Progenitor cell of endocrine pancreas (in vitro differentiated cells): ENCODE measurements around the gene C12orf43. TPM values are rescaled to one million over a fixed set of nuclear protein-coding genes. Genes with fewer than 3 reads are reported as not detected.

Source experiments
- DNase-seq: peaks from one replicate; pipeline ENCODE4 v3.0.0; 2021; ENCODE audit warnings: low spot score; ENCODE audit not compliant: unreplicated experiment
- H3K27ac Mint-ChIP-seq: 2 replicates; pipeline ENCODE4 v1.8.0; 2021; ENCODE audit warnings: mild to moderate bottlenecking, moderate library complexity, mixed read lengths
- H3K27me3 Mint-ChIP-seq: 2 replicates; pipeline ENCODE4 v1.8.0; 2021; ENCODE audit warnings: mixed read lengths
- H3K36me3 Mint-ChIP-seq: 2 replicates; pipeline ENCODE4 v1.8.0; 2022; ENCODE audit warnings: mixed read lengths; ENCODE audit not compliant: insufficient read depth
- H3K4me1 Mint-ChIP-seq: 2 replicates; pipeline ENCODE4 v1.8.0; 2021; ENCODE audit warnings: low read depth, mixed read lengths
- H3K4me3 Mint-ChIP-seq: 2 replicates; pipeline ENCODE4 v1.8.0; 2021; ENCODE audit warnings: low read depth, mild to moderate bottlenecking, moderate library complexity, mixed read lengths
- H3K9me3 Mint-ChIP-seq: 2 replicates; pipeline ENCODE4 v1.8.0; 2021; ENCODE audit warnings: low read depth, mixed read lengths
- total RNA-seq: library from RNA; stranded (reverse); gene quantifications from 2 replicates; pipeline ENCODE4 v1.2.1, GENCODE V29; 2021
- TF ChIP-seq, protein P1 (sequence below): fragments of 200-600 bp; sonication (generic); IDR thresholded peaks from one replicate; pipeline ENCODE4 v1.5.0; 2021; ENCODE audit warnings: antibody characterized with exemption, mild to moderate bottlenecking; ENCODE audit not compliant: unreplicated experiment

The C12orf43 gene
- total RNA-seq, 1 donor from 2014 or later = 17.2 TPM

DNA sequence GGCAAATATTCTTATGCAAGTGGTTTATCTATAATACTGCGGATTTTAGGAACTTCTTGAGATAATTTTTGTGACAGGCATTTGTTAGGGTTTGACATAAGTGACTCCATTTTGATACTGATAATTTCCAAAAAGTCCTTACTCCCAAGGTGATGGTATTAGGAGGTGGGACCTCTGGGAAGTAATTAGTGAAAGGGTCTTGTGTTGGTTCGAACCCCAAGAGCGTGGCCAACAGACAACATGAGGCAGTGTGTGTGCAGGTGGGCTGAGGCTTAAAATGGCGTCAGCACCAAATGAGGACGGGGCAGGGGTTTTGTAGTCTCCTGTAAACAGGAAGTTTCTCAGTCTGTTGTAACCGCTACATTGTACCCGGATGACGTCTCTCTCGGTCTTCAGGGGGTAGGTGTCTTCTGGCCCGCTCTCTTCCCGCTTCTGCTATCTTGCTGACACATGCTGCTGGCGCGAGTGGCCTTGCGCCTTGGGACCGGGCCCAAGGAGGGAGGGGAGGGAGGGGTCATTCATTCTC lies 1.7 kb upstream of the C12orf43 start:
- Mint-ChIP-seq H3K4me3 (no peak overlapping the region), H3K9me3 (no peaks in the 10 kb centered on the region), H3K36me3 (no peaks in the 10 kb centered on the region), H3K27me3 (peaks cover 3% of the 10 kb centered on the region), H3K27ac (no peak overlapping the region), H3K4me1 (peaks cover 8% of the 10 kb centered on the region)
- TF ChIP-seq, protein P1, sequence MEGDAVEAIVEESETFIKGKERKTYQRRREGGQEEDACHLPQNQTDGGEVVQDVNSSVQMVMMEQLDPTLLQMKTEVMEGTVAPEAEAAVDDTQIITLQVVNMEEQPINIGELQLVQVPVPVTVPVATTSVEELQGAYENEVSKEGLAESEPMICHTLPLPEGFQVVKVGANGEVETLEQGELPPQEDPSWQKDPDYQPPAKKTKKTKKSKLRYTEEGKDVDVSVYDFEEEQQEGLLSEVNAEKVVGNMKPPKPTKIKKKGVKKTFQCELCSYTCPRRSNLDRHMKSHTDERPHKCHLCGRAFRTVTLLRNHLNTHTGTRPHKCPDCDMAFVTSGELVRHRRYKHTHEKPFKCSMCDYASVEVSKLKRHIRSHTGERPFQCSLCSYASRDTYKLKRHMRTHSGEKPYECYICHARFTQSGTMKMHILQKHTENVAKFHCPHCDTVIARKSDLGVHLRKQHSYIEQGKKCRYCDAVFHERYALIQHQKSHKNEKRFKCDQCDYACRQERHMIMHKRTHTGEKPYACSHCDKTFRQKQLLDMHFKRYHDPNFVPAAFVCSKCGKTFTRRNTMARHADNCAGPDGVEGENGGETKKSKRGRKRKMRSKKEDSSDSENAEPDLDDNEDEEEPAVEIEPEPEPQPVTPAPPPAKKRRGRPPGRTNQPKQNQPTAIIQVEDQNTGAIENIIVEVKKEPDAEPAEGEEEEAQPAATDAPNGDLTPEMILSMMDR = no peak
- DNase-seq = no peak

DNA sequence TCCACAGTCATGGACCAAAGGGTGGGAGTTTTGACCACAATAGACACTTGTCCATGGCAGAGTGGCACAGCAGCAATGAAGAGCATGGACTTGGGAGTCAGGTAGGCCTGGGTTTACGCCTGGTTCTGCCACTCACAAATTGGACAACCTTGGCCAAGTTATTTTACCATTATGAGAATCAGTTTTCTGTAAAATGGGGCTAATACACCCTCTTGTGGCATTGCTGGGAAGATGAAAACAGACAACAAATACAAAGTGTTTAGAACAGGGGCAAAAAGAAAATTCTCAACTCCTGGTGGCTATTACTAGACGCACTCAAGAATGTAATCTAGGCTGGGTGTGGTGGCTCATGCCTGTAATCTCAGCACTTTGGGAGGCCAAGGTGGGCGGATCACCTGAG lies 2.6 kb downstream of the C12orf43 start:
- peaks cover 8% of the 10 kb centered on the region for H3K4me1 Mint-ChIP-seq
- H3K27me3 Mint-ChIP-seq = no peaks in the 10 kb centered on the region
- H3K9me3 Mint-ChIP-seq = no peaks in the 10 kb centered on the region
- TF ChIP-seq, protein P1 = no peak
- DNase-seq = no peak
- H3K27ac Mint-ChIP-seq = no peak overlapping the region
- no peak overlapping the region for H3K4me3 Mint-ChIP-seq
- H3K36me3 Mint-ChIP-seq = peaks cover 5% of the 10 kb centered on the region

DNA sequence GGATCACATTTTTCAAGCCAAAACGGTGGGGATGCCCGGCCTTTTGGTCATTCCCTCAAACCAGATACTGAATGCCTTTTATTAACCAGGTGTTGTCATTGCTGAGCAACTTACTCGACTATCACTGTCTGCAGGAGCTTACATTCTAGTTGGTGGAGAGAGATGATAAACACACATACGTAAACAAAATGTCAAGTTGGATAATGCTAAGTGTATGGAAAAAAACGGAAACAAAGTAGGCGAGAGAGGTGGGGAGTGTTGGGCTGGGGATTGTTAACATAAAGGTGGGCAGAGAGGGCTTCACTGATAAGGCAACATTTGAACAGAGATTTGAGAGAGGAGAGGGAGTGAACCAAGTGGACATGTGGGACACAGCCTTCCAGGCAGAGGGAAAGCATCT lies 4.5 kb downstream of the C12orf43 start:
- no peak overlapping the region for H3K4me3 Mint-ChIP-seq
- no peaks in the 10 kb centered on the region for H3K27me3 Mint-ChIP-seq
- no peak for DNase-seq
- peaks cover 10% of the 10 kb centered on the region for H3K36me3 Mint-ChIP-seq
- H3K4me1 Mint-ChIP-seq = peaks cover 8% of the 10 kb centered on the region
- no peak overlapping the region for H3K27ac Mint-ChIP-seq
- TF ChIP-seq, protein P1 = no peak
- H3K9me3 Mint-ChIP-seq = no peaks in the 10 kb centered on the region

DNA sequence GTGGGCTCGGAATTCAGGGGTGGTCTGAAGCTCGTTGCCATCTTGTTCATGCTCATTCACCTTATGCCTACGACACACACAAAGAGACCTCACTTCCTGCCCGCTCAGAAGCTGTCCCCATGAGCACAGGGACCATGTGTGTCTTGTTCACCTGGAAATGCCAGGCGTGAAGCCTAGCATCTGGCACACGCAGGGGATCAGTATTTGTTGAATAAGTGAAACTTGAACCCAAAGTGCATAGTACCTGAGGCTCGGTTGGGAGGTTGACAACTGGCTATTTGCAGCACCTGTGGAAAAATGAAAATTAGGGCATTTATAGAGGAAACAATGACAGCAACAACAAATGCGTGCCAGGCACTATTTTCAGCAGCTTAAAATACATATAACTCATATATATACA lies 5.4 kb downstream of the C12orf43 start:
- H3K27me3 Mint-ChIP-seq = no peaks in the 10 kb centered on the region
- no peak overlapping the region for H3K4me3 Mint-ChIP-seq
- H3K4me1 Mint-ChIP-seq = peaks cover 5% of the 10 kb centered on the region
- H3K9me3 Mint-ChIP-seq = no peaks in the 10 kb centered on the region
- no peak for DNase-seq
- H3K27ac Mint-ChIP-seq = no peak overlapping the region
- H3K36me3 Mint-ChIP-seq = peaks cover 11% of the 10 kb centered on the region
- TF ChIP-seq, protein P1 = no peak

DNA sequence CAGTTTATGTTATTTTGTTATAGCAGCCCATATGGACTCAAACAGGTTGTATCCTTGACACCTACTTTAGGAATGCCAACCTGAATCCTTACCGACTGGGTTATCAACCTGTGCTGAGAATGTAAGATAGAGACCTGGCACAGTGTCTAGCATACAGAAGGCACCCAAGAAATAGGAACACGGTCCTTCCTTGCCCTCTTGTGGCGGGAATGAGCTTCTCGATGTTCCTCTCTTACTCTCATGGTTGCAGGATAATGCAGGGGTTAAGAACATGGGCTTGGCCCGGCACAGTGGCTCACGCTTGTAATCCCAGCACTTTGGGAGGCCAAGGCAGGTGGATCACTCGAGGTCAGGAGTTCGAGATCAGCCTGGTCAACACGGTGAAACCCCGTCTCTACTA lies 6.5 kb downstream of the C12orf43 start:
- H3K27ac Mint-ChIP-seq = no peak overlapping the region
- H3K4me3 Mint-ChIP-seq = no peak overlapping the region
- peak; percentile 38 for DNase-seq
- no peaks in the 10 kb centered on the region for H3K9me3 Mint-ChIP-seq
- H3K36me3 Mint-ChIP-seq = peaks cover 16% of the 10 kb centered on the region
- TF ChIP-seq, protein P1 = peak; percentile 70
- no peaks in the 10 kb centered on the region for H3K27me3 Mint-ChIP-seq
- H3K4me1 Mint-ChIP-seq = no peaks in the 10 kb centered on the region
